Neuron (in vitro differentiated cells): ENCODE measurements around the gene FHL1.

Experiments used
- H2AFZ ChIP-seq: one replicate; pipeline ENCODE4 v1.6.1; 2013; ENCODE audit warnings: low read depth, mild to moderate bottlenecking, inconsistent platforms, low read length, moderate library complexity
- H3K27me3 ChIP-seq: one replicate; pipeline ENCODE4 v1.6.1; 2013; ENCODE audit warnings: low read length; ENCODE audit not compliant: insufficient read depth
- H3K36me3 ChIP-seq: one replicate; pipeline ENCODE4 v1.6.1; 2013; ENCODE audit warnings: low read length; ENCODE audit not compliant: insufficient read depth
- H3K4me1 ChIP-seq: one replicate; pipeline ENCODE4 v1.6.1; 2013; ENCODE audit warnings: low read length; ENCODE audit not compliant: insufficient read depth
- H3K4me3 ChIP-seq: 2 replicates; pipeline ENCODE4 v1.5.1; 2013; ENCODE audit warnings: mild to moderate bottlenecking, low read length, moderate library complexity
- H3K9me3 ChIP-seq: one replicate; pipeline ENCODE4 v1.6.1; 2013; ENCODE audit warnings: low read length

Gene FHL1

GRCh38 chrX:136183172-136183571, 35.8 kb downstream of the FHL1 start:
- Histone ChIP-seq H3K4me3 (no peak overlapping the region), H3K4me1 (no peaks in the 10 kb centered on the region), H3K27me3 (no peaks in the 10 kb centered on the region), H2AFZ (no peak overlapping the region), H3K36me3 (no peaks in the 10 kb centered on the region), H3K9me3 (no peaks in the 10 kb centered on the region)

GRCh38 chrX:136183917-136184316, 36.6 kb downstream of the FHL1 start:
- Histone ChIP-seq H3K27me3 (no peaks in the 10 kb centered on the region), H3K36me3 (no peaks in the 10 kb centered on the region), H3K4me3 (no peak overlapping the region), H3K4me1 (no peaks in the 10 kb centered on the region), H2AFZ (no peak overlapping the region), H3K9me3 (no peaks in the 10 kb centered on the region)

GRCh38 chrX:136185401-136186022, 38.2 kb downstream of the FHL1 start:
- Histone ChIP-seq H3K36me3 (no peaks in the 10 kb centered on the region), H3K4me1 (no peaks in the 10 kb centered on the region), H3K9me3 (no peaks in the 10 kb centered on the region), H2AFZ (no peak overlapping the region), H3K4me3 (no peak overlapping the region), H3K27me3 (no peaks in the 10 kb centered on the region)

GRCh38 chrX:136186023-136186413, 38.7 kb downstream of the FHL1 start:
- Histone ChIP-seq H3K4me1 (no peaks in the 10 kb centered on the region), H3K36me3 (no peaks in the 10 kb centered on the region), H3K4me3 (no peak overlapping the region), H2AFZ (no peak overlapping the region), H3K9me3 (no peaks in the 10 kb centered on the region), H3K27me3 (no peaks in the 10 kb centered on the region)

GRCh38 chrX:136189222-136189621, 41.9 kb downstream of the FHL1 start:
- Histone ChIP-seq H3K27me3 (no peaks in the 10 kb centered on the region), H3K4me1 (no peaks in the 10 kb centered on the region), H3K4me3 (no peak overlapping the region), H3K9me3 (no peaks in the 10 kb centered on the region), H3K36me3 (no peaks in the 10 kb centered on the region), H2AFZ (no peak overlapping the region)

- no peak overlapping the region for H3K4me3 ChIP-seq
- H3K4me1 ChIP-seq: no peaks in the 10 kb centered on the region
- no peak overlapping the region for H2AFZ ChIP-seq
These were observed 42.8 kb downstream of the FHL1 start for GRCh38 chrX:136190038-136190713.

GRCh38 chrX:136191171-136191570, 43.8 kb downstream of the FHL1 start:
- no peaks in the 10 kb centered on the region for H3K36me3 ChIP-seq
- no peaks in the 10 kb centered on the region for H3K4me1 ChIP-seq
- no peak overlapping the region for H2AFZ ChIP-seq
- no peak overlapping the region for H3K4me3 ChIP-seq
- H3K9me3 ChIP-seq: no peaks in the 10 kb centered on the region
- H3K27me3 ChIP-seq: no peaks in the 10 kb centered on the region

More at GRCh38 chrX:136190038-136190713, 42.8 kb downstream of the FHL1 start:
- no peaks in the 10 kb centered on the region for H3K36me3 ChIP-seq
- no peaks in the 10 kb centered on the region for H3K9me3 ChIP-seq
- H3K27me3 ChIP-seq: no peaks in the 10 kb centered on the region

GRCh38 chrX:136192135-136192534, 44.8 kb downstream of the FHL1 start:
- H3K9me3 ChIP-seq: no peaks in the 10 kb centered on the region
- no peaks in the 10 kb centered on the region for H3K36me3 ChIP-seq
- H3K27me3 ChIP-seq: no peaks in the 10 kb centered on the region
- no peaks in the 10 kb centered on the region for H3K4me1 ChIP-seq
- H3K4me3 ChIP-seq: no peak overlapping the region
- H2AFZ ChIP-seq: no peak overlapping the region

GRCh38 chrX:136192839-136193414, 45.6 kb downstream of the FHL1 start:
- no peaks in the 10 kb centered on the region for H3K4me1 ChIP-seq
- H3K27me3 ChIP-seq: no peaks in the 10 kb centered on the region
- H2AFZ ChIP-seq: no peak overlapping the region
- H3K36me3 ChIP-seq: no peaks in the 10 kb centered on the region
- no peaks in the 10 kb centered on the region for H3K9me3 ChIP-seq
- H3K4me3 ChIP-seq: no peak overlapping the region

GRCh38 chrX:136193771-136194170, 46.4 kb downstream of the FHL1 start:
- no peaks in the 10 kb centered on the region for H3K27me3 ChIP-seq
- H2AFZ ChIP-seq: no peak overlapping the region
- no peaks in the 10 kb centered on the region for H3K4me1 ChIP-seq

GRCh38 chrX:136194536-136194935, 47.2 kb downstream of the FHL1 start:
- Histone ChIP-seq H3K4me3 (no peak overlapping the region), H3K9me3 (no peaks in the 10 kb centered on the region), H3K27me3 (no peaks in the 10 kb centered on the region), H3K36me3 (no peaks in the 10 kb centered on the region), H3K4me1 (no peaks in the 10 kb centered on the region), H2AFZ (no peak overlapping the region)

More at GRCh38 chrX:136193771-136194170, 46.4 kb downstream of the FHL1 start:
- Histone ChIP-seq H3K36me3 (no peaks in the 10 kb centered on the region), H3K4me3 (no peak overlapping the region), H3K9me3 (no peaks in the 10 kb centered on the region)

- H3K36me3 ChIP-seq: no peaks in the 10 kb centered on the region
- no peaks in the 10 kb centered on the region for H3K9me3 ChIP-seq
- H3K4me1 ChIP-seq: no peaks in the 10 kb centered on the region
- no peaks in the 10 kb centered on the region for H3K27me3 ChIP-seq
- H2AFZ ChIP-seq: no peak overlapping the region
- no peak overlapping the region for H3K4me3 ChIP-seq
These were observed 47.9 kb downstream of the FHL1 start for GRCh38 chrX:136195247-136195646.

- Histone ChIP-seq H3K4me1 (no peaks in the 10 kb centered on the region), H3K9me3 (no peaks in the 10 kb centered on the region), H3K27me3 (no peaks in the 10 kb centered on the region), H3K36me3 (no peaks in the 10 kb centered on the region), H3K4me3 (no peak overlapping the region), H2AFZ (no peak overlapping the region)
These were observed 49.4 kb downstream of the FHL1 start for GRCh38 chrX:136196691-136197155.
